ENCODE data around the gene PHF1.

PHF1 gene

GRCh38 chr6:33418690-33419291 is 8.0 kb downstream of the PHF1 start:
- no peak for DNase-seq

- peak; percentile 91 for DNase-seq
Observed at GRCh38 chr6:33419580-33420490, 9.0 kb downstream of the PHF1 start, which contains the start of gene SYNGAP1. SYNGAP1 (plus strand) TSS chr6:33420065; CDS start chr6:33420265, 200 bp downstream.

GRCh38 chr6:33420491-33421343 is 9.9 kb downstream of the PHF1 start:
- no peak for DNase-seq

- DNase-seq = no peak
Observed at GRCh38 chr6:33421344-33421643, 10.5 kb downstream of the PHF1 start.

- no peak for DNase-seq
Observed at GRCh38 chr6:33423777-33424176, 13.0 kb downstream of the PHF1 start.

GRCh38 chr6:33424855-33425667 is 14.2 kb downstream of the PHF1 start:
- no peak for DNase-seq

- peak; percentile 92 for DNase-seq
Observed at GRCh38 chr6:33425668-33426577, 15.1 kb downstream of the PHF1 start.

- no peak for DNase-seq
Observed at GRCh38 chr6:33426590-33427511, 16.0 kb downstream of the PHF1 start.

GRCh38 chr6:33427585-33428223 is 16.9 kb downstream of the PHF1 start:
- DNase-seq = peak; percentile 61

- DNase-seq = peak; percentile 61
Observed at GRCh38 chr6:33428224-33428965, 17.6 kb downstream of the PHF1 start.

- no peak for DNase-seq
Observed at GRCh38 chr6:33428966-33429749, 18.3 kb downstream of the PHF1 start.

- DNase-seq = no peak
Observed at GRCh38 chr6:33429750-33430052, 18.9 kb downstream of the PHF1 start.

GRCh38 chr6:33430334-33430733 is 19.5 kb downstream of the PHF1 start:
- no peak for DNase-seq

GRCh38 chr6:33430991-33431879 is 20.4 kb downstream of the PHF1 start:
- DNase-seq = peak; percentile 90

GRCh38 chr6:33431880-33432541 is 21.2 kb downstream of the PHF1 start:
- DNase-seq = no peak

- no peak for DNase-seq
Observed at GRCh38 chr6:33432546-33432945, 21.7 kb downstream of the PHF1 start.
